GM19452 (cell line): Measurements from ENCODE around the gene ZC3H7B.
"Not testable (repeated sequence)": the region's sequence is repeated elsewhere in the genome, so short reads cannot be mapped to it uniquely, and the experiment has no call there.

Experiments
- ATAC-seq: cut with Tn5 transposase; IDR thresholded peaks from one replicate; pipeline ENCODE4 v1.9.1; 2021; ENCODE audit not compliant: unreplicated experiment

The ZC3H7B gene

DNA sequence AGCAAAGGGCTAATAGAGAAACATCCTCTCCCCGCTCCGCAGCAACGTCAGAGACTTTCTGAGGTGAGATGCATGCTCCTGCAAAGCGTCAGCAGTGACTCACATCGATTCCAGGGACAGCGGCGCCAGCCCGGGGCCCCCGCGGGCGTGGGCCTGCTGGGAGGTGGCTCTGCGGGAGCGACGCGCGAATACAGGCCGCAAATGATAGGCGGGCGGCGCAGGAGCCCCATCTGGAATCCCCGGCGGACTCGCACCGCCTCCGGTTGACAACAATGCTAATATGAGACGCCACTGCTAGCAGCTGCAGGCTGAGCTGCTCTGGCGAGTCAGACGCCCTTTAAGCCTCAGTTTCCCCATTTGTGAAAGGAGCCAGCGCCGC is 15.9 kb upstream of the ZC3H7B start:
- ATAC-seq: peak; percentile 12

- peak; percentile 93 for ATAC-seq
These were observed 15.3 kb upstream of the ZC3H7B start, which contains the start of gene RANGAP1 for GRCh38 chr22:41285820-41286638. TSS of gene RANGAP1 (minus strand) at chr22:41286187. CDS start at chr22:41281044, 5,143 bp downstream.

DNA sequence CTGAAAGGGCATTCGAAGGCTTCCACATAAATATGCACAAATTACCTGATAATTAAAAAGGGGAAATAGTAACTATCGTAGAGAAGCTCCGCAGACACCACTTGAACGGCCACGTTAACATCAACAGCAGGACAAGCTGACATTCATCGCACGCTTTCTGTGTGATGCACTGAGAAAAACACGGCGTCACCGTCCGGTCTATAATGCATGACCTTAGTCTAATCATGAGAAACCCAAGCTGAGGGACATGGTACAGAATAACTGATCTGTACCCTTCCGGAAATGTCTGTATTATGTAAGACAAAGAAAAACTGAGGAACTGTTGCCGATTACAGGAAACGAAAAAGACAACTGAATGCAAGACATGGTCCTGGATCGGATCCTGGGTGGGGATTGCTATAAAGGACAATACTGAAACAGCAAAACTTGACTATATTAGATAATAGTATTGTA is 14.7 kb upstream of the ZC3H7B start:
- peak; percentile 12 for ATAC-seq

DNA sequence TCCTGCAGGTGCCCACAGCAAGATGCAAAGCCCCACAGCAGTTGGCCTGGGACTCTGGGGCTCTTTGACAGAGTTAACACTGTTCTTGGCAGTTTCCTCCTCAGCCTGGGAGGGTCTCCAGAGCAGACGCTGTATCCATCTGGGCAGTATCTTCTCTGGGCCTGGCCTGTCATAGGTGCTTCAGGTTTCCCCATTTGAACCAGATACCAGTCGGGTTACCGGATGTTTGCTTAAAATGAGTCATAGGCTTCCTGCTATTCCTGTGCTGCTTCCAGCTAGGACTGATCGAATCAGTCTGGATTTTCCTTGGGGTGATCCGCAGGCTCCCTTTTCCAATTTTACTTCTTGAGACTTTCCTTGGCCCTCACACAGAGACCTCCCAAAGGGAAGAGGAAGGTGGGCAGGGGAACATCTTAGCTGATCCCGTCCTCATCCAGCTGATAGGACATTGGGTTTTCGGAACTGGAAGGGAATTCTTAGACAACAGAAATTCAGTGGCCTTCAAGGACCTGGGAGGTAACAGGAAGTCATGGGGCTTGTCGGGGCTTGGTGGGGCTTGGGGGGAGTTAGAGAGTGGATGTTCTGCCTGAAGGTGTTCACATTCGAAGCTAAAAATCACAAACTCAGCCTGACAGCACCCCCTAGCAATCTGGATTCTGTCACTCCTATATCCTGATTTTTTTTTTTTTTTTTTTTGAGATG is 12.9 kb upstream of the ZC3H7B start:
- no peak for ATAC-seq

- no peak for ATAC-seq
These were observed 11.7 kb upstream of the ZC3H7B start for GRCh38 chr22:41289671-41290070.

DNA sequence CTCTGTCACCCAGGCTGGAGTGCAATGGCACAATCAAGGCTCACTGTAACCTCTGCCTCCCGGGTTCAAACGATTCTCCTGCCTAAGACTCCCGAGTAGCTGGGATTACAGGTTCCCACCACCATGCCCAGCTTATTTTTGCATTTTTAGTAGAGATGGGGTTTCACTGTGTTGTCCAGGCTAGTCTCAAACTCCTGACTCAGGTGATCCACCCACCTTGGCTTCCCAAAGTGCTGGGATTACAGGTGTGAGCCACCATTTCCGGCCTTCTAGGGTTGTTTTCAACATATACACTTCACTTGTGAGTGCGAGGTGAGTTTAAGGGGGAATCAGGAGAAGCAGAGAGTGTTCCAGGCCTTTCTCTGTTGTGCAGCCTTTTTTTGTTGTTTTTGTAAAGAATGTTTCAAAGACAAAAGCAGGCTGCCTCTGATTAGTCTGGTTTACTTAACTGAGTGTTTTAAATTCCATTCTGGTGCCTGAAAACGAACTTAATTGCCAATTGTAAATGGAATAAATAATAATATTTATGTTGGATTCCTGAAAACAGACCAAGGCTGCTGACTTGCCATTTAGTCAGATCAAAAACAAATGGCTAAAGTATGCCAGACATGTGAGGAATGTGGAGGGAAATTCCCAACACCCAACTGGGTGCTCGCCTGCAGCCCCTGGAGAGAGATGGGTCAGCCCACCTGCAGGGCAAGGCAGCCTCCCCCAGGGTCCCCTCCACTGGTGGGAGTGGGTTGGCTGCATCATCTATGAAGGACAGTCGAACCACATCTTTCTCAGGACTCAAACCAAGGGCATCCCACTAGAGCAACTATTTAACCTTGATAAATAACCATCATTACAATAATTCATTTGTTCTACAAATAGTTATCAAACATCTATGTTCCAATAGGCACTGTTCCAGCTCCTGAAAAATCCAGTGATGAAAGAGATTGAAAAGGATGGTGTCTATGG is 10.8 kb upstream of the ZC3H7B start:
- ATAC-seq: no peak

DNA sequence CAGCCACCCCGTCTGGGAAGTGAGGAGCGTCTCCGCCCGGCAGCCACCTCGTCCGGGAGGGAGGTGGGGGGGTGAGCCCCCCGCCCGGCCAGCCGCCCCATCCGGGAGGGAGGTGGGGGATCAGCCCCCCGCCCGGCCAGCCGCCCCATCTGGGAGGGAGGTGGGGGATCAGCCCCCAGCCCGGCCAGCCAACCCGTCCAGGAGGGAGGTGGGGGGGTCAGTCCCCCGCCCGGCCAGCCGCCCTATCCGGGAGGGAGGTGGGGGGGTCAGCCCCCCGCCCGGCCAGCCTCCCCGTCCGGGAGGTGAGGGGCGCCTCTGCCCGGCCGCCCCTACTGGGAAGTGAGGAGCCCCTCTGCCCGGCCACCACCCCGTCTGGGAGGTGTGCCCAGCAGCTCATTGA is 6.5 kb upstream of the ZC3H7B start:
- not testable (repeated sequence) for ATAC-seq

GRCh38 chr22:41296826-41297667 is 4.3 kb upstream of the ZC3H7B start:
- no peak for ATAC-seq

DNA sequence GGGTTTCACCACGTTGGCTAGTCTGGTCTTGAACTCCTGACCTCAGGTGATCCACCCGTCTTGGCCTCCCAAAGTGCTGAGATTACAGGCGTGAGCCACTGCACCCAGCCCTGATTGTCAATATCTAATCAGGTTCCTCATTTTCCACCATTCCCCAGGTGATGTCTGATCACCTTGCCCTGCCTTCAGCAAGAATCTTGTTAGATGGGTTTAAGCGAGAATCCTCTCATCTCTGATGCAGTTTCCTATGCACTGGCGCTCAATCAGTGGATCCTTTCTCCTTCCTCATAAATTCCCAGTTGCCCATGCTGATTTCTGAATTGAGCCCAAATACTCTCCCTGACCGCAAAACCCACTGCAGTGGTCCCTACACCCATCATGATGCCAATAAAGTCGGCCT is 664 bp upstream of the ZC3H7B start:
- no peak for ATAC-seq

- no peak for ATAC-seq
These were observed 869 bp downstream of the ZC3H7B start for GRCh38 chr22:41302021-41302767.

- ATAC-seq: no peak
These were observed 1.5 kb downstream of the ZC3H7B start for GRCh38 chr22:41302811-41303210.

- no peak for ATAC-seq
These were observed 4.3 kb downstream of the ZC3H7B start for GRCh38 chr22:41305646-41306045.

- ATAC-seq: no peak
These were observed 6.7 kb downstream of the ZC3H7B start for GRCh38 chr22:41308054-41308453.

DNA sequence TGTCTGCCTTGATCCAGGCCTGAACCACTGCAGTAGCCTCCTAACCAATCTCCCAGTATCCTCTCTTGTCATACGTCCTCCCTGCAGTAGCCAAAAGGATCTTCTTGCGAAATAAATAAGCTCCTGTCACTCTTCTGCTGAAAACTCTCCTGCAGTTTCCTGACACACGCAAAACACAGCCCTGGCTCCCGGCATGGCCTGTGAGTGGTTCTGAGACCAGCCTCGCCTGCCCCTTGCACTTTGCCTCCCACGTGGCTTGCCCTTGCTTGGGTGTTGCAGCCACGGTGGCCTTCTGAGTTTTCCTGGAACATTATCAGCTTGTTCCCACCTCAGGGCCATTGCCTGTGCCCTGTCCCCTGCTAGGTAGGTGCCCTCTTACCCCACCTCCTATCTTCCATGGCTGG is 7.2 kb downstream of the ZC3H7B start:
- no peak for ATAC-seq

- no peak for ATAC-seq
These were observed 9.0 kb downstream of the ZC3H7B start for GRCh38 chr22:41310336-41310735.

GRCh38 chr22:41311487-41311886 is 10.2 kb downstream of the ZC3H7B start:
- no peak for ATAC-seq

DNA sequence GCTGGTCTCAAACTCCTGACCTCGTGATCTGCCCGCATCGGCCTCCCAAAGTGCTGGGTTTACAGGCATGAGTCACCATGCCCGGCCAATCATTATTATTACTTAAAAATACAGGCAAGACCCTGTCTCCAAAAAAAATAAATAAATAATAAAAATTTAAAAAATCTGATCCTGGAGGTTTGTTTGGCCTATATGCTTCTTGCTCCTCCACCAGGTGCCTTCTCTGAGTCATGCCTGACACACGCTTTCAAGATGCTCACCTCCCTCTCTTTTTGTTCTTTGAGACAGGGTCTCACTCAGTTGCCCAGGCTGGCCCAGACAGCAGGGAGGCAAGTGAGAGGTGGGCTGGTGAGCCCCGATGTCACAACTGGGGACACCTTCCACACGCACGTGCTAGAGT is 13.5 kb downstream of the ZC3H7B start:
- no peak for ATAC-seq

- no peak for ATAC-seq
These were observed 14.3 kb downstream of the ZC3H7B start for GRCh38 chr22:41315586-41315985.

GRCh38 chr22:41320416-41321240 is 19.3 kb downstream of the ZC3H7B start:
- ATAC-seq: no peak
